Common myeloid progenitor, CD34-positive (primary cell): ENCODE data around the gene KLHL40.

Experiments used
- CTCF ChIA-PET: fragments of 350-600 bp; sonication (Branson Sonifier 250); formaldehyde crosslinking; loops from one replicate; lab custom pipeline; 2021; ENCODE audit warnings: antibody characterized with exemption; lab: Charles Lee
- POLR2A ChIA-PET: fragments of 350-600 bp; sonication (Branson Sonifier 250); formaldehyde crosslinking; loops from one replicate; lab custom pipeline; 2021; ENCODE audit warnings: antibody characterized with exemption; lab: Charles Lee
- DNase-seq, 3 donors: peaks; one replicate each; pipeline versions ENCODE4 v3.0.0 to v3.0.0-alpha.2; 2013
- H3K27ac ChIP-seq, 2 experiments: 1 replicate in 1 of 2; 2 replicates in 1 of 2; pipeline ENCODE4 v1.7.0; 2013; ENCODE audit warnings: inconsistent platforms in 2 of 2, low read length in 2 of 2, mild to moderate bottlenecking in 2 of 2, low read depth in 1 of 2, moderate library complexity in 1 of 2; ENCODE audit not compliant: severe bottlenecking in 2 of 2, insufficient read depth in 1 of 2, poor library complexity in 1 of 2
- H3K27me3 ChIP-seq, 5 experiments: replicated peaks in 2 of 5; 1 replicate in 3 of 5; 2 replicates in 2 of 5; pipeline versions ENCODE4 v1.6.1 to v1.7.0; 2013; ENCODE audit warnings: low read length in 4 of 5, mild to moderate bottlenecking in 2 of 5, moderate library complexity in 2 of 5, inconsistent platforms in 1 of 5; ENCODE audit not compliant: insufficient read depth in 5 of 5, control insufficient read depth in 4 of 5
- H3K36me3 ChIP-seq, 4 experiments: 1 replicate in 2 of 4; 2 replicates in 2 of 4; pipeline versions ENCODE4 v1.6.1 to v1.7.0; 2013; ENCODE audit warnings: low read length in 3 of 4, control low read depth in 1 of 4, mild to moderate bottlenecking in 1 of 4; ENCODE audit not compliant: control insufficient read depth in 4 of 4, insufficient read depth in 4 of 4
- H3K4me1 ChIP-seq, 4 experiments: 1 replicate in 3 of 4; 2 replicates in 1 of 4; pipeline versions ENCODE4 v1.6.1 to v1.7.1; 2013; ENCODE audit warnings: low read length in 3 of 4, mild to moderate bottlenecking in 3 of 4, control low read depth in 1 of 4, inconsistent platforms in 1 of 4, moderate library complexity in 1 of 4; ENCODE audit not compliant: control insufficient read depth in 4 of 4, insufficient read depth in 4 of 4; ENCODE audit errors: control extremely low read depth in 1 of 4
- H3K4me3 ChIP-seq, 7 experiments: 1 replicate in 4 of 7; 2 replicates in 3 of 7; pipeline versions ENCODE4 v1.5.1 to v1.7.0; 2013; ENCODE audit warnings: mild to moderate bottlenecking in 7 of 7, low read length in 6 of 7, moderate library complexity in 6 of 7, inconsistent platforms in 2 of 7, low read depth in 2 of 7, control low read depth in 1 of 7; ENCODE audit not compliant: insufficient read depth in 4 of 7, control insufficient read depth in 1 of 7; ENCODE audit errors: extremely low read depth in 1 of 7
- H3K9me3 ChIP-seq, 5 experiments: 1 replicate in 4 of 5; 2 replicates in 1 of 5; pipeline versions ENCODE4 v1.6.1 to v1.7.1; 2013; ENCODE audit warnings: low read length in 4 of 5, mild to moderate bottlenecking in 2 of 5, inconsistent platforms in 1 of 5, low read depth in 1 of 5, moderate library complexity in 1 of 5; ENCODE audit not compliant: control insufficient read depth in 4 of 5, insufficient read depth in 2 of 5; ENCODE audit errors: control extremely low read depth in 1 of 5
- WGBS: methylation state at CpG from one replicate; pipeline ENCODE4 v1.1.5; 2013; ENCODE audit not compliant: insufficient coverage; 5-methylcytosine and 5-hydroxymethylcytosine counted together

Gene KLHL40

GRCh38 chr3:42700366-42701288 is 15.3 kb downstream of the KLHL40 start:
- Histone ChIP-seq H3K36me3 (no peaks in the 10 kb centered on the region), H3K27me3 (peaks cover 0 to 12% (median 1%) of the 10 kb centered on the region in 5 experiments), H3K4me3 (no peak overlapping the region), H3K9me3 (no peaks in the 10 kb centered on the region), H3K4me1 (no peaks in the 10 kb centered on the region), H3K27ac (no peak overlapping the region)
- ChIA-PET POLR2A (interaction anchor here (0.9 kb wide), 1 partner anchor 10 kb away, joined by 3 read pairs; no protein-coding TSS in a partner anchor), CTCF (interaction anchor here (0.7 kb wide), 1 partner anchor 16 kb away, joined by 3 read pairs; no protein-coding TSS in a partner anchor)
- WGBS, result 83% methylated on average over 14 of the region's 15 CpGs
- DNase-seq, result no peak

- no peaks in the 10 kb centered on the region for H3K4me1 ChIP-seq
- CTCF ChIA-PET, result interaction anchor here (0.7 kb wide), 1 partner anchor 15 kb away, joined by 3 read pairs; no protein-coding TSS in a partner anchor
- H3K27ac ChIP-seq, result no peak overlapping the region
- POLR2A ChIA-PET, result interaction anchor here (0.9 kb wide), 1 partner anchor 11 kb away, joined by 3 read pairs; no protein-coding TSS in a partner anchor
- no peak overlapping the region for H3K4me3 ChIP-seq
- H3K27me3 ChIP-seq, result peaks cover 0 to 11% (median 1%) of the 10 kb centered on the region in 5 experiments
- peak; percentile 35 to 75 (median 73) for DNase-seq
- no peaks in the 10 kb centered on the region for H3K36me3 ChIP-seq
- H3K9me3 ChIP-seq, result no peaks in the 10 kb centered on the region
- 33% methylated on average over 13 of the region's 15 CpGs for WGBS
Measured at GRCh38 chr3:42701371-42702065, 16.2 kb downstream of the KLHL40 start.

- H3K4me3 ChIP-seq, result no peak within 1 kb of the TSS
- no peaks in the 10 kb centered on the region for H3K9me3 ChIP-seq
- peaks cover 0 to 10% (median 4%) of the 10 kb centered on the region in 5 experiments for H3K27me3 ChIP-seq
- H3K4me1 ChIP-seq, result no peaks in the 10 kb centered on the region
- H3K27ac ChIP-seq, result no peak within 1 kb of the TSS
- ChIA-PET CTCF (no interaction called here), POLR2A (interaction anchor here (0.9 kb wide), 1 partner anchor 11 kb away, joined by 3 read pairs; no protein-coding TSS in a partner anchor)
- no peaks in the 10 kb centered on the region for H3K36me3 ChIP-seq
- no peak for DNase-seq
- 88% methylated on average over 8 of the region's 21 CpGs for WGBS
Measured at GRCh38 chr3:42702066-42702951, 17.0 kb downstream of the KLHL40 start, which contains the start of gene HHATL. Gene HHATL (minus strand): TSS chr3:42702798. CDS start chr3:42700826, 1,972 bp downstream.

GRCh38 chr3:42702982-42703694 is 17.8 kb downstream of the KLHL40 start:
- WGBS, result 95% methylated on average over 6 of the region's 6 CpGs

GRCh38 chr3:42703695-42704025 is 18.3 kb downstream of the KLHL40 start:
- 86% methylated on average over 1 of the region's 5 CpGs for WGBS
- no peak overlapping the region for H3K4me3 ChIP-seq
- ChIA-PET POLR2A (no interaction called here), CTCF (no interaction called here)
- no peaks in the 10 kb centered on the region for H3K36me3 ChIP-seq
- H3K27me3 ChIP-seq, result peaks cover 0 to 4% (median 4%) of the 10 kb centered on the region in 5 experiments
- H3K9me3 ChIP-seq, result no peaks in the 10 kb centered on the region
- H3K27ac ChIP-seq, result no peak overlapping the region
- DNase-seq, result no peak
- no peaks in the 10 kb centered on the region for H3K4me1 ChIP-seq

More at GRCh38 chr3:42702982-42703694, 17.8 kb downstream of the KLHL40 start:
- H3K4me3 ChIP-seq, result no peak overlapping the region
- no peak overlapping the region for H3K27ac ChIP-seq
- H3K36me3 ChIP-seq, result no peaks in the 10 kb centered on the region
- POLR2A ChIA-PET, result no interaction called here
- H3K9me3 ChIP-seq, result no peaks in the 10 kb centered on the region
- H3K27me3 ChIP-seq, result peaks cover 0 to 8% (median 4%) of the 10 kb centered on the region in 5 experiments
- no peaks in the 10 kb centered on the region for H3K4me1 ChIP-seq
- DNase-seq, result no peak
- CTCF ChIA-PET, result no interaction called here

- DNase-seq, result no peak
- no peaks in the 10 kb centered on the region for H3K36me3 ChIP-seq
- H3K27ac ChIP-seq, result no peak overlapping the region
- ChIA-PET CTCF (no interaction called here), POLR2A (no interaction called here)
- H3K4me1 ChIP-seq, result no peaks in the 10 kb centered on the region
- 93% methylated on average over 5 of the region's 8 CpGs for WGBS
- no peak overlapping the region for H3K4me3 ChIP-seq
- H3K27me3 ChIP-seq, result peaks cover 0 to 4% (median 3%) of the 10 kb centered on the region in 5 experiments
- H3K9me3 ChIP-seq, result no peaks in the 10 kb centered on the region
Measured at GRCh38 chr3:42704136-42704841, 19.0 kb downstream of the KLHL40 start.
